ENCODE measurements around the gene ZNF320.
"Not testable (repeated sequence)": the region's sequence is repeated elsewhere in the genome, so short reads cannot be mapped to it uniquely, and the experiment has no call there.

Gene ZNF320

GRCh38 chr19:52941941-52942385 lies 44.5 kb upstream of the ZNF320 start:
- DNase-seq (ENCODE audit: insufficient read length, low spot score), result no peak
- TF ChIP-seq POU2F2 (IDR thresholded peaks at IDR 0.05; ENCODE audit: low read depth, low read length) (no peak), SPI1 (IDR thresholded peaks at IDR 0.05; ENCODE audit: low read depth, low read length) (no peak), POLR2AphosphoS5 (IDR thresholded peaks at IDR 0.05; ENCODE audit: low read depth, low read length) (no peak), PAX5 (IDR thresholded peaks at IDR 0.05; ENCODE audit: insufficient read depth, low read length, severe bottlenecking) (no peak), POLR2A (IDR thresholded peaks at IDR 0.05; ENCODE audit: low read depth, low read length) (no peak), TAF1 (IDR thresholded peaks at IDR 0.05; ENCODE audit: low read depth, low read length) (no peak)
- FAIRE-seq, result no peak

- not testable (repeated sequence) for FAIRE-seq; DNase-seq (ENCODE audit: insufficient read length, low spot score)
Measured at GRCh38 chr19:52941523-52941922, 44.1 kb upstream of the ZNF320 start.

- not testable (repeated sequence) for DNase-seq (ENCODE audit: insufficient read length, low spot score); FAIRE-seq
Measured at GRCh38 chr19:52940905-52941304, 43.5 kb upstream of the ZNF320 start.

- DNase-seq (ENCODE audit: insufficient read length, low spot score) (no peak), FAIRE-seq (no peak)
- TF ChIP-seq POLR2A (IDR thresholded peaks at IDR 0.05; ENCODE audit: low read depth, low read length), result no peak
- no peak for TF ChIP-seq PAX5 (IDR thresholded peaks at IDR 0.05; ENCODE audit: insufficient read depth, low read length, severe bottlenecking)
- no peak for TF ChIP-seq SPI1 (IDR thresholded peaks at IDR 0.05; ENCODE audit: low read depth, low read length)
- no peak for TF ChIP-seq TAF1 (IDR thresholded peaks at IDR 0.05; ENCODE audit: low read depth, low read length)
- TF ChIP-seq POU2F2 (IDR thresholded peaks at IDR 0.05; ENCODE audit: low read depth, low read length), result no peak
- TF ChIP-seq POLR2AphosphoS5 (IDR thresholded peaks at IDR 0.05; ENCODE audit: low read depth, low read length), result no peak
Measured at GRCh38 chr19:52938761-52939160, 41.3 kb upstream of the ZNF320 start.

GRCh38 chr19:52936954-52937325 lies 39.5 kb upstream of the ZNF320 start:
- DNase-seq (ENCODE audit: insufficient read length, low spot score) (no peak), FAIRE-seq (no peak)
- TF ChIP-seq POLR2AphosphoS5 (IDR thresholded peaks at IDR 0.05; ENCODE audit: low read depth, low read length) (no peak), SPI1 (IDR thresholded peaks at IDR 0.05; ENCODE audit: low read depth, low read length) (no peak), POU2F2 (IDR thresholded peaks at IDR 0.05; ENCODE audit: low read depth, low read length) (no peak), TAF1 (IDR thresholded peaks at IDR 0.05; ENCODE audit: low read depth, low read length) (no peak), PAX5 (IDR thresholded peaks at IDR 0.05; ENCODE audit: insufficient read depth, low read length, severe bottlenecking) (no peak), POLR2A (IDR thresholded peaks at IDR 0.05; ENCODE audit: low read depth, low read length) (no peak)

- FAIRE-seq (peak; percentile 69), DNase-seq (ENCODE audit: insufficient read length, low spot score) (no peak)
- TF ChIP-seq POU2F2 (IDR thresholded peaks at IDR 0.05; ENCODE audit: low read depth, low read length) (no peak), POLR2AphosphoS5 (IDR thresholded peaks at IDR 0.05; ENCODE audit: low read depth, low read length) (no peak), TAF1 (IDR thresholded peaks at IDR 0.05; ENCODE audit: low read depth, low read length) (no peak), SPI1 (IDR thresholded peaks at IDR 0.05; ENCODE audit: low read depth, low read length) (peak; percentile 76), PAX5 (IDR thresholded peaks at IDR 0.05; ENCODE audit: insufficient read depth, low read length, severe bottlenecking) (no peak), POLR2A (IDR thresholded peaks at IDR 0.05; ENCODE audit: low read depth, low read length) (no peak)
Measured at GRCh38 chr19:52936151-52936953, 38.9 kb upstream of the ZNF320 start.

- DNase-seq (ENCODE audit: insufficient read length, low spot score) (no peak), FAIRE-seq (no peak)
- no peak for TF ChIP-seq POU2F2 (IDR thresholded peaks at IDR 0.05; ENCODE audit: low read depth, low read length)
- TF ChIP-seq POLR2AphosphoS5 (IDR thresholded peaks at IDR 0.05; ENCODE audit: low read depth, low read length), result no peak
- no peak for TF ChIP-seq SPI1 (IDR thresholded peaks at IDR 0.05; ENCODE audit: low read depth, low read length)
- TF ChIP-seq POLR2A (IDR thresholded peaks at IDR 0.05; ENCODE audit: low read depth, low read length), result no peak
- no peak for TF ChIP-seq PAX5 (IDR thresholded peaks at IDR 0.05; ENCODE audit: insufficient read depth, low read length, severe bottlenecking)
- TF ChIP-seq TAF1 (IDR thresholded peaks at IDR 0.05; ENCODE audit: low read depth, low read length), result no peak
Measured at GRCh38 chr19:52935434-52935833, 38.0 kb upstream of the ZNF320 start.

- DNase-seq (ENCODE audit: insufficient read length, low spot score); FAIRE-seq: not testable (repeated sequence)
Measured at GRCh38 chr19:52924641-52925040, 27.2 kb upstream of the ZNF320 start.

GRCh38 chr19:52923778-52924593 lies 26.6 kb upstream of the ZNF320 start:
- FAIRE-seq, result no peak
- no peak for TF ChIP-seq POLR2A (IDR thresholded peaks at IDR 0.05; ENCODE audit: low read depth, low read length)
- TF ChIP-seq TAF1 (IDR thresholded peaks at IDR 0.05; ENCODE audit: low read depth, low read length), result no peak
- no peak for TF ChIP-seq POU2F2 (IDR thresholded peaks at IDR 0.05; ENCODE audit: low read depth, low read length)
- no peak for TF ChIP-seq POLR2AphosphoS5 (IDR thresholded peaks at IDR 0.05; ENCODE audit: low read depth, low read length)
- no peak for TF ChIP-seq PAX5 (IDR thresholded peaks at IDR 0.05; ENCODE audit: insufficient read depth, low read length, severe bottlenecking)
- TF ChIP-seq SPI1 (IDR thresholded peaks at IDR 0.05; ENCODE audit: low read depth, low read length), result no peak
- DNase-seq (ENCODE audit: insufficient read length, low spot score), result no peak
